Measurements from ENCODE around the gene KCNH6. TPM values are rescaled to one million over a fixed set of nuclear protein-coding genes. Genes with fewer than 3 reads are reported as not detected.

The KCNH6 gene
- total RNA-seq, 4 donors from 2014 or later = not detected

DNA sequence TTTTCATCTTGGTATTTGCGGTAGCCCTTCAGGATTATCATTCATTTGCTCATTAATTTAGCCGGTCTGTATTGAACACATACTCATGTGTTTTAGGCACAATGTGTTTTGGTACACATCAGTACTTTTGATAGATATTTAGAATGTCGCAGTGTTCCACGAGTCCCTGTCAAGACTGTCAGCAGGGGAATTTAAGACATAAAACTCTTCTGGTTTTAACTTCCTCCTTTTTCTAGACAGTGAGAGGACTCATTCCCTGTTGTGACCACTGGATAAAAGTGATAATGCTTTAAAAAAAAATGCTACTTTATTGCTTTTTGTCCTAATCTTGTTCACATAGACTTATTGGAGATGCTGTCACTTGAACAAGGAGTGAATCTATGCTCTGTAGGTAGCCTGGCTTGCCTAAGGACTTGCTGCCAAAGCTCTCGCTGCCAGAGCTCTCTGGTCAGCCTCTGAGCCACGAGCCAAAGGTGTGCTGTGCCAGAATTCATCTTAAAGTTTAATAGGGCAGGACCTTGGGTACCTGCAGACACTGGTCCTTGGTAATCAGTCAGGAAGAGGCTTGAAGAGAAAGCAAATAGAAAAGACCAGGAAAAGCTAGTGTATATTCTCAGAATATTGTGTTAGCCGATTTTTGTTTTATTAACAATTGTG is 32.5 kb downstream of the KCNH6 start:
- DNase-seq (ENCODE audit: low spot score) (no peak), ATAC-seq (ENCODE audit: low FRiP score) (no peak)
- no peak for TF ChIP-seq CTCF (IDR thresholded peaks at IDR 0.05)

DNA sequence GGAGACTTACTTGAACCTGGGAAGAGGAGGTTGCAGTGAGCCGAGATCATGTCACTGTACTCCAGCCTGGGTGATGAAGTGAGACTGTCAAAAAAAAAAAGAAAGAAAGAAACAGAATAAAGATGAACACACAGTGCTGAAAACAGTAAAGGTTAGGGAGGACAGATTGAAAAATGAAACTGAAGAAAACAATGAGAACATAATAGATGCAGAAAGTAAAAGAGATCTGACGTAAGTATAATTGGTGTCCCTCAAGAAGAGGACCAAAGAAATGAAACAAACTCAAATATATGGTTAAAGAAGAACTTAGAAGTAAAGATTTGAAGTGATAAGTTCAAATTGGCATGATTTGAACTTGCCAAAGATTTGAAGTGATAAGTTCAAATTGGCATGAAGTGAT is 34.3 kb downstream of the KCNH6 start:
- DNase-seq (ENCODE audit: low spot score) (no peak), ATAC-seq (ENCODE audit: low FRiP score) (no peak)
- no peak for TF ChIP-seq CTCF (IDR thresholded peaks at IDR 0.05)

- no peak for ATAC-seq (ENCODE audit: low FRiP score)
- DNase-seq (ENCODE audit: low spot score) = no peak
- no peak for TF ChIP-seq CTCF (IDR thresholded peaks at IDR 0.05)
Measured at GRCh38 chr17:63558441-63558840, 35.3 kb downstream of the KCNH6 start.

DNA sequence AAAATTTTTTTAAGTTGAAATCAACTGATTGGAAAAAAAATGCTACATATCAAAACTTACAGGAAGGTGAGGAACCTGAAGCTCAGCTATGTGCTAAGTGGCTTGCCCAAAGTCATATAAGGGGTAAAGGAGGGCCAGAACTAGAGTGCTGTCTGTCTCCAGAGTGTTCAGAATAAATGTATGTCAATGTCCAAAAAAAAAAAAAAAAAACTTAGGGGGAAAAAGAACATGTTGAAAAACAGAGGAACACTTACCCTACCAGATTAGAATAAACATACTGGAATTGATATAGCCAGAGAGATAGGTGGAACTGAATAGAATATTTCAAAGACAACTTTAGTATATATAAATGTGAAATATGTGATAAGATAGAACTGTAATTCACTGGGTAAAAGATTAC is 38.7 kb downstream of the KCNH6 start:
- no peak for TF ChIP-seq CTCF (IDR thresholded peaks at IDR 0.05)
- ATAC-seq (ENCODE audit: low FRiP score) (no peak), DNase-seq (ENCODE audit: low spot score) (no peak)

DNA sequence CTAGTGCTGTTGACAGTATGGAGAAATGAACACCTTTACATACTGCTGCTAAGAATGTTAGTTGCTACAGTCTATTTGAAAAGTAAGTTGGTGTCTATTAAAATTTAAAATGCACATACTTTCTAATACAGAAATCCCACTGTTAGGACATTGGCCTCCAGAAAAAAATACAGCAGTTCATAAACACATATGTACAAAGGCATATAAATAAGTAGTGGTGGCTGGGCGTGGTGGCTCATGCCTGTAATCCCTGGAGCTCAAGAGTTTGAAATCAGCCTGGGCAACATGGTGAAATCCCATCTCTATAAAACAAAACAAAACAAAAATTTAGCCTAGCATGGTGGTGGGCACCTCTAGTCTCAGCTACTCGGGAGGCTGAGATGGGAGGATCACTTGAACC is 40.2 kb downstream of the KCNH6 start:
- no peak for TF ChIP-seq CTCF (IDR thresholded peaks at IDR 0.05)
- no peak for ATAC-seq (ENCODE audit: low FRiP score)
- DNase-seq (ENCODE audit: low spot score) = no peak

DNA sequence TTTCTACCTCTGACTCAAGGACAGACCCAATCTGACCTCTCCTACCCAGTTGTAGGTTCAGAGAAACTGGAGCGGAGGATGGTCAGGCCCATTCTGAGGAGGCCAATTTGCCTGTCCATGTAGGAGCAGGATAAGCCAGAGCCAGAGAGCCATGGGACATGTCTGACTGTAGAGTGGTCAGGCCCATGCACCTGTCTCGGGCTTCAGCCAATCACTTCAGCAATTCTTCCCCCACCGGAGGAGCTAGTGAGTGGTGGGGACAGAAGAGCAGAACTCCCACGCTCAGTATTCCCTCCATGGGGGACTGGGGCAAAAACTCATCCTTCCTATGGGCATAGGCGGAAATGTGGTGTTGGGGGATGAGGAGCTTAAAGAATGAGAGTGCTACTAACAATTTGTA is 41.4 kb downstream of the KCNH6 start:
- no peak for ATAC-seq (ENCODE audit: low FRiP score)
- TF ChIP-seq CTCF (IDR thresholded peaks at IDR 0.05) = no peak
- DNase-seq (ENCODE audit: low spot score) = no peak

DNA sequence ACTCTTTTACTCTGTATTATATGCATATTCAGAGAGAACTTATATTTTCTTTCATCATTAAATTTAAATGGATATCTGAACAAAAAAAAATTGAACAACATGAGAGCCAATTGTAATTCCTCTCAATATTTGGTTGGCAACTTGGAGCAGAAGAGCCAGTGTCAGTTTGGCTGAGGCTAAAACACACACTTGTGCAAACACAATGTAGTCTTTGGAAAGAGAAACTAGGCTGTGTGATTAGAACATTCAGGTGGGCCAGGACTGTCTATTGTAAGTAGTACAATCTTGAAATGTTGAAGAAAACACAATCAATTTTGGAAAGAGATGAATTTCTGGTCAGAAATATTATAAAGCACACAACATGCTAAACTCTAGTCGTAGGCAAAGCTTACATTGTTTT is 44.1 kb downstream of the KCNH6 start:
- TF ChIP-seq CTCF (IDR thresholded peaks at IDR 0.05) = no peak
- DNase-seq (ENCODE audit: low spot score) (no peak), ATAC-seq (ENCODE audit: low FRiP score) (no peak)

Data from omental fat pad (tissue), 4 donors.